Posterior vena cava (tissue), 2 donors: ENCODE measurements around the gene GCH1. TPM values are rescaled to one million over a fixed set of nuclear protein-coding genes. Genes with fewer than 3 reads are reported as not detected.
"Not testable (repeated sequence)": the region's sequence is repeated elsewhere in the genome, so short reads cannot be mapped to it uniquely, and the experiment has no call there.

Experiments
- DNase-seq: peaks from one replicate; pipeline ENCODE4 v3.0.0-alpha.2; 2020; ENCODE audit warnings: low spot score
- intact Hi-C, 2 donors: fragments of 100-400 bp; cut with DNase I; formaldehyde crosslinking; loops; one replicate each; pipeline versions ENCODE4 v1.14.1 to v1.14.2; 2022 to 2023
- total RNA-seq, 2 donors: library from RNA; stranded (reverse); fragmentation: NEBNext Ultra II Directional; extraction: Animal tissue kit (Norgen Biotek cat#: 25700); gene quantifications; one replicate each; pipeline ENCODE4 v1.2.1, GENCODE V29; 2021
- donor health status: DM: yes; HTN: yes; CAD: no.
- donor health status: DM: yes; HTN: yes; CAD: no.

The GCH1 gene
- total RNA-seq, 2 donors from 2014 or later = 6.9 to 9.3 TPM

DNA sequence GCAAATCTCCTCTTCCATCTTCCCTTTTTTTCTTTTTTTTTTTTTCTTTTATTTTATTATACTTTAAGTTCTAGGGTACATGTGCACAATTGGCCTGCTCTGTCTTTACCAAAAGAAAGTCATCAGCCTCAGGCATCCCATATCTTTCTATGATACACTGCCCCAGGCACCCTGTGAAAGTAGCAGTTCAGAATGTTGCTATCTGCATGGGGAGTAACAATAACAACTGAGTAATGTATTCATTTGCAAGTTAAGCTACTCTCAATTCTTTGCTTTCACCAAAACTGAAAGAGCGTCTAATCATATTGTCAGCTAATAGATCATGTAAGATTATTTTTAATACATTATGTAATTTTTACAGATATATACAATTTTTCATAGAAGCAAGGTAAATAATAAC is 13.5 kb upstream of the GCH1 start:
- intact Hi-C loops = no loop called here
- no peak for DNase-seq

DNA sequence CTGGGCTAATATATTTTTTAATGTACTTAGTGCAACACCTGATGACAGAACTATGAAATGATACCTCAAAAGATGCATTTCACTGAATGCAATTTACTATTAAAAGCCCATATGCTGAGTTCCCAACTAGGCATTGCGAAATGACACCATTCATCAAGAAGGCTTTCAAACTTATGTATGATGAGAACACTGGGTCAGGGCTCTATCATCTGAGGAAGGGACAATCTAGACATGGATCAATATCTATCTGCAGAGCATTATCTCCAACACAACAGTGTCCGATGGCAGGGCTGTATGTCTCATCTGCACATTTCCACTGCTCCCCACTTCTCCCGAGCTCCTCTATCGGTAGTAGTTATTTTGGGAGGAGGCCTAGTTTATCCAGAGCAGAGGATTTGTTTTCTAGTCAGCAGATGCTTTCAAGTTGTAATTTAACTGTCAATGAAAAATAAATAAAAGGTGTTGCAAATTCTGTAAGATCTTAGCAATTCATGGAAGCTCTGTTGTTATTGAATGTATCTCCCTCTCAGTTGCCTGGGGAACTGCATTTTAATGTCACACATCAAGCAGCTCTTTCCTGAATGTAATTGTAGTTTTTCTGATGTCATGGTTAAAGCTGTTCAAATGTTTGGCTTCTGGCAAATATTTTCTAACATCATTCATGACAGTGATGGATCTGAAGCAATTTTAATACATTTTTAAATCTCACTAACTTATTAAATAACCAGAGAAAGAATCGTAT is 7.4 kb upstream of the GCH1 start:
- intact Hi-C loops = no loop called here
- DNase-seq = no peak

DNA sequence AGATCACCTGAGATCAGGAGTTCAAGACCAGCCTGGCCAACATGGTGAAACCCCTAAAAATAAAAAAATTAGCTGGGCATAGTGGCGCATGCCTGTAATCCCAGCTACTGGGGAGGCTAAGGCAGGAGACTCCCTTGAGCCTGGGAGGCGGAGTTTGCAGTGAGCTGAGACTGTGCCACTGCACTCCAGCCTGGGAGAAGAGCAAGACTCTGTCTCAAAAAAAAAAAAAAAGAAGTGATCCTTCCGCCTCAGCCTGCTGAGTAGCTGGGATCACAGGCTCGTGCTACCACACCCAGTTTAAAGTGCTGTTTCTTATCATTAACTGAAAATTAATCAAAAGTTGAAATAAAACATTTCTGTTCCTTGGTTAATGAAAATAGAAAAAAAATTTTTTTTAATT is 6.3 kb upstream of the GCH1 start:
- DNase-seq, intact Hi-C loops: not testable (repeated sequence)

DNA sequence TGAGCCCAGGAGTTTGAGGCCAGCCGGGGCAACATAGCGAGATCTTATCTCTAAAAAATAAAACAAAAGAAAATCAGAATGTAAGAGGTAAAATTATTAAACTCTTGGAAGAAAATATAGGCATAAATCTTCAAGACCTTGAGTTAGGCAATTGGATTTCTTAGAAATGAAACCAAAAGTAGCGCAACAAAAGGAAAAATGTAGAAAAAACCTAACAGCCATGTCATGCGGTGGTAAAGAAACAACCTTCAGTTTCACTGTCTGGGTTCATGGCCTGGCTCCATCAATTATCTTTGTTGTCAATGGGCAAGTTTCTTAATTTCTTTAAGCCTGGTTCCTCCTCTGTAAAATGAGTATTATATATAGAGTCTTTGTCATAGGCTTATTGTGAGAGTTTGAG is 5.6 kb upstream of the GCH1 start:
- DNase-seq = no peak
- intact Hi-C loops = no loop called here

DNA sequence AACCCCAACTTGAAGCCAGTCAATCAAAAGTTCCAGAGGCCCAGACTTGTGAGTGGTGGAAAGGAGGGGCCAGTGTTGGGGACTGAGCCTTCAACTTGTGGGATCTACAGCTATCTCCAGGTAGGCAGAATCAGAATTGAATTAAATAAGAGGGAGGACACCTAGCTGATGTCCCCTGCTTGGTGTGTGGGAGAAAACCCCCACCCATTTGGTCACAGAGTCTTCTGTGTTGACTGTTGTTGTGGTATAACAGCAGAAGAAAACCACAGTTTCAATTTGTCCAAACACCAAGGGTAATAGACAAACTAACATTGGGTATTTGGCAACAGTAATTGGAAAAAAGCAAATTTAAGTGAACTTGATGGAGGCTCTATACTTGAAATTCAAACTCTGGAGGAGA is 3.4 kb upstream of the GCH1 start:
- no peak for DNase-seq
- intact Hi-C loops = no loop called here

DNA sequence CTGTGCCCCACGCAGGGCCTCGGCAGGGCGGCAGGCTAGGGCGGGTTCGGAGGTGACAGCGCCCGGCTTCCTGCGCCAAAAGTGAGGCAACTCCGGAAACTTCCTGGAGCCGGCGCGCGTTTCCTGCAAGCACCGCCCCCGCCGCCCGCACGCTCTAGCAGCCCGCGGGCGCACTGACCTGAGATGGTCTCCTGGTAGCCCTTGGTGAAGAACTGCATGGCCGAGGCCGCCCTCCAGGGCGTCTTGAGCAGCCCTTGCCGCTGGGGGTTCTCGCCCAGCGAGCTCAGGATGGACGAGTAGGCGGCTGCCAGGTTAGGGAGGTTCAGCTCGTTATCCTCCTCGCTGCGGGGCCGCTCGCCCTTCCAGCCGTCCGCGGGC is 494 bp downstream of the GCH1 start:
- peak; percentile 94 for DNase-seq
- intact Hi-C loops = no loop called here

DNA sequence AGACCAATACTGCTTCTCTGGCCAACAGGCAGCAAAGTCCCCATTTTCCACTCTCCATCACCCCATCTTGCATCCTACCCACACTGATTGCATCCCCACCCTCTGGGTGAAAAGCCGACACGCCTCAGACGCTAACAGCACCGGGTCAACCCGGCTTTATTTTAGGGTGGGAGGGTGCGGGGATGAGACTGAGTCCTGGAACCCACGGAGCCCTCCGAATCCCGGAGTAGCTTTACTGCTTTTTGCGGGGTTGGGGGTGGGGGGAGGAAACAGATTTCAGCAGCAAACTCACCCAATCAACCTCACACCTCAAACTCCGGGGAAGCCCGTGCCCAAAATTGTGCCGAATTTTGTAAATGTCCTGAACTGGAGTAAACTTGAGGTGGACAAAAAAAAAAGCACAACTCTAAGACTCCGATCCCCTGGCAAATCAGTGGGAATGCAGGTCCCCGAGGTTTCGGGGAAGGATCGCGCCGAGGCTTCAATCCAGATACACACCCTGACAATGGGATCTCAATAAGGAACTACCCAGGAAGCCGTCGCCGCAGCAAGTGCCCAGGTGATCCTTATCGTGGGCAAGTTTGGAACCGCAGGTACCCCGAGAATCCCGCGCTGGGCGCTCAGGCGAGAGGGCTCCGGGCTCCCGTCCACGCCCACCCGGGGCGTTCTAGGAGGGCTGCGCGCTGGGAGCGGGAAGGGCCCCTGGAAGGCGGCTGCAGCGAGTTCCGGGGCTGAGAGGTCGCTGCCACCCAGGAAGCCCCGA is 1.1 kb downstream of the GCH1 start:
- DNase-seq = peak; percentile 81
- intact Hi-C loops = no loop called here

DNA sequence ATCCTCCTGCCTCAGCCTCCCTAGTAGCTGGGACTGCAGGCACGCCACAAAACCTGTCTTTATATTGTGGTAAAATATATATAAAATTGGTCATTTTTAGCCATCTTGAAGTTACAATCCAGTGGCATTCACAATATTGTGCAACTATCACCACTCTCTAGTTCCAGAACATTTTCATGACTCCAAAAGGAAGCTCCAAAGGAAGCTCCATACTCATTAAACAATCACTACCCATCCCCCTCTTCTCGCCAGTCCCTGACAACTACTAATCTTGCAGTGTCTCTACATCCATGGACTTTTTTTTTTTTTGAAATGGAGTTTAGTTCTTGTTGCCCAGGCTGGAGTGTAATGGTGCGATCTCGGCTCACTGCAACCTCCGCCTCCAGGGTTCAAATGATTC is 3.1 kb downstream of the GCH1 start:
- intact Hi-C loops = no loop called here
- no peak for DNase-seq

DNA sequence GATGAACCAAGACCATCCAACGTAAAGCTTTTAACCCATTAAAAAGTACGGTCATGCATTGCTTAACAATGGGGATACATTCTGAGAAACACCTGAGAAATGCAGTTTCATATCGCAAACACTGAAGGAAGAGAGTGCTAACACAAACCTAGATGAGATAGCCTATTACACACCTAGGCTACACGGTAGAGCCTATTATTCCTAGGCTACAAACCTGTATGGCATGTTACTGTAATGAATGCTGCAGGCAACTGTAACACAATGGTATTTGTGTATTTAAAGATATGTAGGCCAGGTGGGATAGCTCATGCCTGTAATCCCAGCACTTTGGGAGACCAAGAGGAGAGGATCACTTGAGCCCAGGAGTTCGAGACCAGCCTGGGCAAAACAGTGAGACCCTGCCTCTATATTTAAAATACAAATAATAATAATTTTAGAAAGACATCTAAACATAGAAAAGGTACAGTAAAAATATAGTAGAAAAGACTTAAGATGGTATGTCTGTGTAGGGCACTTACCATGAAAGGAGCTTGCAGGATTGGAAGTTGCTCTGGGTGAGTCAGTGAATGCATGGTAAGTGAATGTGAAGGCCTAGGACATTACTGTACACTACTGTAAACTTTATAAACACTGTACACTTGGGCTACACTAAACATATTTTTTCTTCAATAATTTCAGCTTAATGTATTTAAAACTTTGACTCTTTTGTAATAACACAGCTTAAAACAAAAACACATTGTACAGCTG is 4.6 kb downstream of the GCH1 start:
- intact Hi-C loops, DNase-seq: not testable (repeated sequence)

DNA sequence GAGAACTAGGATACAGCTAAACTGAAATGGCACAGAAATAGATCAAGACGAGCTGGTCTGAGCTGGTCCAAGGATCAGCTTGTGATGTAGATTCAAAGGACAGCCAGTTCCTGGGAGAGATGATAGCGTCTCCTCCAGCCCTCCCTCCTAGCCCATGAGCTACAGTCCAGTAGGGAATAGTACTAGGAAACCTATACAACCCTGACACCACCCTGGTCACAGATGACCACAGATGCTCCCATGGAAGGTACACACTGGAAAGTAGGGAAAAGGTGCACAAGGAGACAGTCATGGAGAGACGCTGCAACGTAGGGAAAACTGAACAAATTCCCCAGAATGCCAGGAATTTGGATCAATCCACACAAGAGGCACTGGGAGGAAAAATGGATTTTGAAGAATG is 6.9 kb downstream of the GCH1 start:
- intact Hi-C loops = no loop called here
- DNase-seq = no peak

DNA sequence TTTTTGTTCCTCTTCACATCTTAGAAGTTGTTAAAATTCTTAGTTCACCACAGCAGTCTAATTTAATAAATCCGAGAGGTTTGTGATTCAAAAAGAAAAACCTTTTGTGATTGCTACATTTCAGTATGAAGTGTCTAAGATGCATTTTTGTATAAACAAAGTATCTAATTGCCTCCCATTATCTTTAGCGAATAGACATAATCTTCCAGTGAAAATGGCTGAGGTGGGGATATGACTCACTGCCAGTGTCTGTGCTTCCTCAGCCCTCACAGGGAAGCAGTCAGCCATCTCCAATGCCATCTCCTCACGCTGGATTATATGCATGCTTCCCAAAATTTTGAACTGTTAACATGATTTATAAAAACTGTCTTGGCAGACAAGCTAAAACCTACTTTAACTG is 7.6 kb downstream of the GCH1 start:
- intact Hi-C loops = no loop called here
- DNase-seq = no peak

DNA sequence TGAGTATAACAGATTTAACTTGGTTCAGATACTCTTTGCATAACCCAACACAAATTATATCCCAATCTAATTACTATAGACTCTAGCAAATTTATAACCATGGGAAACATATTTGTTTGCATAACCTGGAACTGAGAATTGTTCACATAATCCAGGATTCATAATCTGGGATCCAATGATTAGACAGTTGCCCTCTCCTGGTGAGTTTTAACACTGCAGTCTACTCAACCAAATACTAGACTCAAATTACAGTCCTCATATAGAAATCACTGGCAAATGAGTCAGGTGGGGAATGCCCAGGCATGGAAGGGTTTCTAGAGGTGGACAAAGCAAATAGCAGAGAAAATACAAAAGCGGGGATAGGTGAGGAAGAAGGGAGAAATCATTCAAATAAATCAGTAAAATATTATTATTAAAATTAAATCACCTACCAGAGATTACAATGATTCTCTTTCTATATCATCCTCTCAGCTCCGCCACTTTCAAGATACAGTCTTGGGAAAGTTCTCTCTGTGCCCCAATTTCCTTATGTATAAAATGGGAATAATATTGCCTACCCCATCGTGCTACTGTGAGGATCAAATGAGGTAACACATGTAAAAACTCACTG is 9.4 kb downstream of the GCH1 start:
- intact Hi-C loops = no loop called here
- no peak for DNase-seq

DNA sequence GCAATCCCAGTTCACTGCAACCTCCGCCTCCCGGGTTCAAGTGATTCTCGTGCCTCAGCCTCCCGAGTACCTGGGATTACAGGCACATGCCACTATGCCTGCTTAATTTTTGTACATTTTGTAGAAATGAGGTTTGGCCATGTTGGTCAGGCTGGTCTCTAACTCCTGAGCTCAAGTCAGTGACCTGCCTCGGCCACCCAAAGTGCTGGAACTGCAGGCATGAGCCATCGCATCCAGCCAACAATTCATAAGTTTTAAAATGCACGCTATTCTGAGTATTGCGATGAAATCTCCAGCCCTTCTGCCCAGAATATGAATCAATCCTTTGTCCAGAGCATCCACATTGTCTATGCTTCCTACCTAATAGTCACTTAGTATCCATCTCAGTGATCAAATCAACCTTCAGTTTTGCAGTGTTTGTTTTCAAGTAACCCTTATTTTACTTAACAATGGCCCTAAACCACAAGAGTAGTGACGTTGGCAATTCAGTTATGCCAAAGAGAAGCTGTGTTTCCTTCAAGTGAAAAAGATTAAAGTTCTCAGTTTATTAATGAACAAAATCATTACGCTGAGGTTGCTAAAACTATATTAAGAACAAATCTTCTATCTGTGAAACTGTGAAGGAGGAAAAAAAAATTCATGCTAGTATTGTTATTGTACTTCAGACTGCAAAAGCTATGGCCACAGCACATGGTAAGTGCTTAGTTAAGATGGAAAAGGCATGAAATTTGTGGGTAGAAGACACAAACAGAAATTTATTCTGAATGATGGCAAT is 11.0 kb downstream of the GCH1 start:
- intact Hi-C loops = no loop called here
- DNase-seq = no peak

DNA sequence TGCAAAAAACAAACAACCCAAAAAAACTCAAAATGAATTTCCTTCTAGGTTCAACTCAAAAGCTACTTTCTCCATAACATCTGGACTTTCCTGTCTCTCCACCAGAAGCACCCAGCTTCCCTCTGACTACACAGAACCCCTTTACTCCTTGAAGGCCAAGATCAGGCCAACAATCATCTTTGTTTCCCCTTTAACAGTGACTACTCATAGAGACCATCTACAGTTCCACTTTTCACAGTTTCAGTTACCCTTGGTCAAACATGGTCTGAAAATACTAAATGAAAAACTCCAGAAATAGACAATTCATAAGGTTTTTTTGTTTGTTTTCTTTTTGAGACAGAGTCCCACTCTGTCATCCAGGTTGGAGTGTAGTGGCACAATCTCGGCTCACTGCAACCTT is 11.8 kb downstream of the GCH1 start:
- DNase-seq = no peak
- intact Hi-C loops = no loop called here

DNA sequence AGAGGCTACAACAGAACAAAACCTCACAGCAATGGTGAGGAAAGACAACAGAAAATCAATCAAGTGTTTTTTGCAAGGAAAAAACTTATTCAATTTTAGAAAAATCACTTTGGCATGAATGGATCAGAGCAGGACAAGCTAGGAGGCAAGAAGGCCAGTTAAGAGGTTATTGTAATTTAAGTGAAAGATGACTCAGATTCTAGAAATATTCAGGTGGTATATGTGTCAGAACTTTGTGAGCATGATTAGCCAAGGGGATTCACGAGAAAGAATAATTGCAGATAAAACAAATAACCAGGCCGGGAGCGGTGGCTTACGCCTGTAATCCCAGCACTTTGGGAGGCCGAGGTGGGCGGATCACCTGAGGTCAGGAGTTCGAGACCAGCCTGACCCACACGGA is 12.7 kb downstream of the GCH1 start:
- intact Hi-C loops = loop anchor here in 1 of 2 donors (10.0 kb wide), 1 partner anchor 55 kb away; no protein-coding TSS in a partner anchor
- DNase-seq = no peak

DNA sequence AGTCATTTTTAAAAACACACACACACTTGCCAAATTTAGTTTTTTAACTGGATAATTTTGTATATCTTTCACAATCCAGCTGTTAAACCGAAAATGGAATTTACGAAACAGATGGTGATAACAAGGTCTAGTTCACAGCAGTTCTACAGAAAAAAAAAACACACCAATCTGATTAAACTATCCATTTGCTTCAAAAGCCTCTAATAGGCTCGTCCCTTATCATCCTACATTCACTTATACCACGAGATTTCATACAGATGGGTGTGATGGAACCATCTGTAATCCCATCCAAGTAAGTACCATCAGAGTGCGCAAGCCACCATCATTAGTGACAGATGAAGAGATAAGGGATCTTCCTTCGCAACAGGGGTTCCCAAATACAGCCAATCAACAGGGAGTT is 20.1 kb downstream of the GCH1 start:
- DNase-seq = no peak
- intact Hi-C loops = loop anchor here in 1 of 2 donors (10.0 kb wide), 1 partner anchor 48 kb away; no protein-coding TSS in a partner anchor

DNA sequence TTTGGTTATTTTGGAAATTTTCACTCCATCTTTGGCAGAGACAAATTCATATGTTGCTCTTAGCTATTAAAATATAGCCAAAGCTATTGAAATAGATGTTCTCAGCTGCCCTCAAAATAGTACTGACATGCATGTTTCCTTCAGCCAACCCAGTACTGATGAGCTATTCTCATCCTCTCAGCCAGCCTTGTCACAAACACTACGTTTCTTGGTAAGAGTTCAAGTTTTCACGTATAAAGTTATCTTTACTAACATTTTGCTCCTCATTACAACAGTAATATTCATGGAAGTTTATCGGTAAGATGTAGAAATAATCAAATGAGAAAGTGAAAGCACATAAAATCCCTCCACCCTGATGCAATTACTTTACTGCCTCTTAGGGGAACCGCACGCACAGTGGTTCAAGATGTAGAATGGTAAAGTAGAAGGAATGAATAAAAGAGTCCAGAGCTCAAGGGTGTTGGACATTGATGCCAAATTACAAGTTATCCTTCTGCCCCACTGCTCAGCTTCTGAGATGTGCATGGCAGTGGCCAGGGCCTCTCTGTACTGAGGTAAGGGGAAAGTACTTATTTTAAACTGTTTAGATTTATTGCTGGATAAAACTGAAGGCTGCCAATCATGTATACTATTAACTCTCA is 20.7 kb downstream of the GCH1 start:
- intact Hi-C loops = loop anchor here in 1 of 2 donors (10.0 kb wide), 1 partner anchor 47 kb away; no protein-coding TSS in a partner anchor
- DNase-seq = no peak

DNA sequence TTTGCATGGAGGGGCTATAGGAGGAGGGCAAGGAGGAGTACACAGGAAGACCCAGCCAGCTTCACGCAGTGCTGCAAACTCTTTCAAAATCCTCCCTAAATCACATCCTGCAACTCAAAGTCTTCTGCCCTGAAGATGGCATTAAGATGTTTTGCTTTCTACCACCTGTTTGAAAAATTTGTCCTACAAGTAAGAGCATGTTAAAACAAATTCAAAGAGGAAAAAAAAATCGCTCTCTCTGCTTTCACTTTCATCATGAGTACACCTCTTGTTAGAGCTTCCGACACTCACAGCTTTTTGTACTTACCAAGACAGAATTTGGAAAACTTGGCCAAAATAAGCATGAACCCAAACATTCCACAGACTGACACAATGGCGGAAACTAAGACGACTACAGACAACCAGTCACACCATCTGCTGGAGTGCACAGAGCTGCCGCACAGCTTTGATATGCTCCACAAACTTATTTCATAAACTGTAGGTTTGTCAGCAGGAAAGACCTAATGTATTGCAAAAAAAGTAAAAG is 21.3 kb downstream of the GCH1 start:
- intact Hi-C loops = loop anchor here in 1 of 2 donors (10.0 kb wide), 1 partner anchor 46 kb away; no protein-coding TSS in a partner anchor

More for the DNA sequence above, 21.3 kb downstream of the GCH1 start:
- no peak for DNase-seq
